HEK293 (cell line): ENCODE results near the gene PKHD1.

Experiments
- CTCF ChIA-PET: fragments of 350-600 bp; formaldehyde crosslinking; extraction: SDS; loops from one replicate; lab custom pipeline; 2021; ENCODE audit warnings: antibody characterized with exemption; lab: Yijun Ruan, JAX
- POLR2A ChIA-PET: fragments of 300-600 bp; formaldehyde crosslinking; extraction: SDS; loops from one replicate; lab custom pipeline; 2020; ENCODE audit warnings: antibody characterized with exemption, inconsistent platforms; lab: Yijun Ruan, JAX
- H3K27ac ChIP-seq: fragments of 200-500 bp; sonication (Bioruptor generic); 2 replicates; pipeline ENCODE4 v1.5.1; 2014; ENCODE audit warnings: low read depth, low read length, control low read depth, inconsistent platforms; ENCODE audit errors: extremely low read depth
- H3K36me3 ChIP-seq, 2 experiments: fragments of 200-500 bp in 1 of 2; sonication (Bioruptor generic) in 1 of 2; 1 replicate in 1 of 2; 2 replicates in 1 of 2; pipeline ENCODE4 v1.5.1; 2014 to 2017; ENCODE audit warnings: inconsistent platforms in 2 of 2, low read length in 2 of 2; ENCODE audit not compliant: control insufficient read depth in 2 of 2, insufficient read depth in 1 of 2
- H3K4me1 ChIP-seq: fragments of 200-500 bp; sonication (Bioruptor generic); 2 replicates; pipeline ENCODE4 v1.5.1; 2014; ENCODE audit warnings: mild to moderate bottlenecking, low read length, inconsistent platforms; ENCODE audit not compliant: control insufficient read depth, insufficient read depth
- H3K4me3 ChIP-seq: 2 replicates; pipeline ENCODE4 v1.5.1; 2011; ENCODE audit warnings: low read depth, mild to moderate bottlenecking, control low read depth, low read length, moderate library complexity
- H3K9me3 ChIP-seq: fragments of 200-500 bp; sonication (Bioruptor generic); 2 replicates; pipeline ENCODE4 v1.5.1; 2014; ENCODE audit warnings: low read depth, low read length, inconsistent platforms; ENCODE audit not compliant: control insufficient read depth, insufficient read depth
- BCL11B ChIP-seq: fragments of 450-650 bp; formaldehyde crosslinking; IDR thresholded peaks from 2 replicates; pipeline ENCODE4 v1.5.1; 2016; ENCODE audit warnings: low read depth, missing biosample characterization, missing genetic modification characterization
- FEZF1 ChIP-seq: fragments of 450-650 bp; formaldehyde crosslinking; IDR thresholded peaks from 2 replicates; pipeline ENCODE4 v1.5.1; 2016; ENCODE audit warnings: missing biosample characterization, missing genetic modification characterization
- GLIS2 ChIP-seq: fragments of 450-650 bp; formaldehyde crosslinking; IDR thresholded peaks from 2 replicates; pipeline ENCODE4 v1.5.1; 2016; ENCODE audit warnings: missing biosample characterization, missing genetic modification characterization
- KLF10 ChIP-seq: fragments of 450-650 bp; IDR thresholded peaks from 2 replicates; pipeline ENCODE4 v1.5.1; 2018; ENCODE audit warnings: missing biosample characterization, mild to moderate bottlenecking, missing genetic modification characterization
- PATZ1 ChIP-seq: fragments of 450-650 bp; formaldehyde crosslinking; IDR thresholded peaks from 2 replicates; pipeline ENCODE4 v1.5.1; 2016; ENCODE audit warnings: missing biosample characterization, missing genetic modification characterization
- PRDM1 ChIP-seq: fragments of 450-650 bp; formaldehyde crosslinking; IDR thresholded peaks from 2 replicates; pipeline ENCODE4; 2016; ENCODE audit warnings: missing biosample characterization, missing genetic modification characterization
- RBAK ChIP-seq: fragments of 450-650 bp; formaldehyde crosslinking; IDR thresholded peaks from 2 replicates; pipeline ENCODE4 v1.5.1; 2016; ENCODE audit warnings: missing biosample characterization, missing genetic modification characterization
- ZBTB48 ChIP-seq: fragments of 450-650 bp; formaldehyde crosslinking; IDR thresholded peaks from 2 replicates; pipeline ENCODE4 v1.5.1; 2016; ENCODE audit warnings: missing biosample characterization, missing genetic modification characterization
- ZNF121 ChIP-seq: fragments of 450-650 bp; formaldehyde crosslinking; IDR thresholded peaks from 2 replicates; pipeline ENCODE4 v1.5.1; 2016; ENCODE audit warnings: missing biosample characterization, missing genetic modification characterization
- ZNF146 ChIP-seq: fragments of 450-650 bp; formaldehyde crosslinking; IDR thresholded peaks from 2 replicates; pipeline ENCODE4 v1.5.1; 2016; ENCODE audit warnings: missing biosample characterization, missing genetic modification characterization
- ZNF266 ChIP-seq: fragments of 450-650 bp; formaldehyde crosslinking; IDR thresholded peaks from 2 replicates; pipeline ENCODE4 v1.5.1; 2016; ENCODE audit warnings: missing biosample characterization, missing genetic modification characterization, low read depth
- ZNF433 ChIP-seq: fragments of 450-650 bp; formaldehyde crosslinking; IDR thresholded peaks from 2 replicates; pipeline ENCODE4 v1.5.1; 2016; ENCODE audit warnings: missing biosample characterization, missing genetic modification characterization, low read depth
- ZNF449 ChIP-seq: fragments of 450-650 bp; formaldehyde crosslinking; IDR thresholded peaks from 2 replicates; pipeline ENCODE4 v1.5.1; 2017; ENCODE audit warnings: missing biosample characterization, mild to moderate bottlenecking, missing genetic modification characterization, moderate library complexity
- ZNF571 ChIP-seq: fragments of 450-650 bp; formaldehyde crosslinking; IDR thresholded peaks from 2 replicates; pipeline ENCODE4 v1.5.0; 2017; ENCODE audit warnings: missing biosample characterization, missing genetic modification characterization
- ZNF629 ChIP-seq: fragments of 450-650 bp; formaldehyde crosslinking; IDR thresholded peaks from 2 replicates; pipeline ENCODE4 v1.5.1; 2017; ENCODE audit warnings: missing biosample characterization, missing genetic modification characterization
- TF ChIP-seq, protein P1 (sequence below): fragments of 450-650 bp; formaldehyde crosslinking; IDR thresholded peaks from 2 replicates; pipeline ENCODE4 v1.5.0; 2017; ENCODE audit warnings: missing biosample characterization, missing genetic modification characterization, borderline replicate concordance

The PKHD1 gene

GRCh38 chr6:51901766-51902764 is 185.3 kb downstream of the PKHD1 start:
- Histone ChIP-seq H3K9me3 (no peaks in the 10 kb centered on the region), H3K4me1 (no peaks in the 10 kb centered on the region), H3K4me3 (no peak overlapping the region), H3K36me3 (no peaks in the 10 kb centered on the region), H3K27ac (no peak overlapping the region)
- no peak for TF ChIP-seq FEZF1 (tag by site-specific recombination)
- TF ChIP-seq, protein P1, sequence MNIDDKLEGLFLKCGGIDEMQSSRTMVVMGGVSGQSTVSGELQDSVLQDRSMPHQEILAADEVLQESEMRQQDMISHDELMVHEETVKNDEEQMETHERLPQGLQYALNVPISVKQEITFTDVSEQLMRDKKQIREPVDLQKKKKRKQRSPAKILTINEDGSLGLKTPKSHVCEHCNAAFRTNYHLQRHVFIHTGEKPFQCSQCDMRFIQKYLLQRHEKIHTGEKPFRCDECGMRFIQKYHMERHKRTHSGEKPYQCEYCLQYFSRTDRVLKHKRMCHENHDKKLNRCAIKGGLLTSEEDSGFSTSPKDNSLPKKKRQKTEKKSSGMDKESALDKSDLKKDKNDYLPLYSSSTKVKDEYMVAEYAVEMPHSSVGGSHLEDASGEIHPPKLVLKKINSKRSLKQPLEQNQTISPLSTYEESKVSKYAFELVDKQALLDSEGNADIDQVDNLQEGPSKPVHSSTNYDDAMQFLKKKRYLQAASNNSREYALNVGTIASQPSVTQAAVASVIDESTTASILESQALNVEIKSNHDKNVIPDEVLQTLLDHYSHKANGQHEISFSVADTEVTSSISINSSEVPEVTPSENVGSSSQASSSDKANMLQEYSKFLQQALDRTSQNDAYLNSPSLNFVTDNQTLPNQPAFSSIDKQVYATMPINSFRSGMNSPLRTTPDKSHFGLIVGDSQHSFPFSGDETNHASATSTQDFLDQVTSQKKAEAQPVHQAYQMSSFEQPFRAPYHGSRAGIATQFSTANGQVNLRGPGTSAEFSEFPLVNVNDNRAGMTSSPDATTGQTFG (tag by site-specific recombination), result no peak
- no peak for TF ChIP-seq PRDM1 (tag by site-specific recombination)
- CTCF ChIA-PET, result no interaction called here
- POLR2A ChIA-PET, result no interaction called here

- CTCF ChIA-PET, result interaction anchor here (0.7 to 0.8 kb wide), 2 partner anchors 56 to 245 kb away, joined by 3 read pairs; no protein-coding TSS in a partner anchor
- Histone ChIP-seq H3K4me1 (no peaks in the 10 kb centered on the region), H3K9me3 (no peaks in the 10 kb centered on the region), H3K4me3 (no peak overlapping the region), H3K36me3 (no peaks in the 10 kb centered on the region), H3K27ac (no peak overlapping the region)
- no peak for TF ChIP-seq ZNF571 (tag by site-specific recombination)
- no peak for TF ChIP-seq BCL11B (tag by site-specific recombination)
- TF ChIP-seq ZNF121 (tag by site-specific recombination), result no peak
- no peak for TF ChIP-seq ZNF449 (tag by site-specific recombination)
- no peak for TF ChIP-seq KLF10
- TF ChIP-seq GLIS2 (tag by site-specific recombination), result no peak
- TF ChIP-seq ZBTB48, result no peak
- no peak for TF ChIP-seq RBAK (tag by site-specific recombination)
- no peak for TF ChIP-seq ZNF433 (tag by site-specific recombination)
- no peak for TF ChIP-seq ZNF146
- TF ChIP-seq ZNF629, result no peak
- TF ChIP-seq PATZ1 (tag by site-specific recombination), result no peak
- TF ChIP-seq ZNF266, result no peak
- POLR2A ChIA-PET, result no interaction called here
Measured at GRCh38 chr6:51893366-51893765, 194.0 kb downstream of the PKHD1 start.
